Muscle of leg (tissue), 11 donors: ENCODE results near the gene HIPK4. TPM values are rescaled to one million over a fixed set of nuclear protein-coding genes. Genes with fewer than 3 reads are reported as not detected.
"Not testable (repeated sequence)": the region's sequence is repeated elsewhere in the genome, so short reads cannot be mapped to it uniquely, and the experiment has no call there.

Source experiments
- DNase-seq: peaks from one replicate; pipeline ENCODE4 v3.0.0; 2013
- H3K27ac ChIP-seq: one replicate; pipeline ENCODE4 v1.5.1; 2013; ENCODE audit warnings: mild to moderate bottlenecking, low read length, control low read depth
- H3K27me3 ChIP-seq: one replicate; pipeline ENCODE4 v1.6.1; 2013; ENCODE audit warnings: low read length; ENCODE audit not compliant: control insufficient read depth, insufficient read depth
- H3K36me3 ChIP-seq: one replicate; pipeline ENCODE4 v1.6.1; 2013; ENCODE audit warnings: low read length; ENCODE audit not compliant: control insufficient read depth, insufficient read depth
- H3K4me1 ChIP-seq: one replicate; pipeline ENCODE4 v1.6.1; 2013; ENCODE audit warnings: low read length; ENCODE audit not compliant: control insufficient read depth, insufficient read depth
- H3K4me3 ChIP-seq: one replicate; pipeline ENCODE4 v1.5.1; 2013; ENCODE audit warnings: low read length, control low read depth
- H3K9me3 ChIP-seq: replicated peaks from 2 replicates; pipeline ENCODE4 v1.6.1; 2013; ENCODE audit warnings: low read depth, low read length; ENCODE audit not compliant: control insufficient read depth
- WGBS: methylation state at CpG from one replicate; pipeline ENCODE4 v1.1.5; 2013; ENCODE audit warnings: missing lambda C conversion rate; ENCODE audit not compliant: insufficient coverage; 5-methylcytosine and 5-hydroxymethylcytosine counted together
- polyA plus RNA-seq, 8 donors: library from polyadenylated mRNA; unstranded; fragments of 120-200 nt; gene quantifications; one replicate each; pipeline versions ENCODE4 v1.2.1 to v1.2.3, GENCODE V29; 2013; ENCODE audit warnings: inconsistent platforms in 1 of 8, low replicate concordance in 1 of 8; ENCODE audit not compliant: insufficient read length in 8 of 8, insufficient read depth in 1 of 8
- total RNA-seq: library from RNA; stranded (reverse); fragments of 120-200 nt; gene quantifications from one replicate; pipeline ENCODE4 v1.2.4, GENCODE V29; 2013

Gene HIPK4
- total and polyA plus RNA-seq, 9 donors: 0.13 to 3.7 (median 1.8) TPM

DNA sequence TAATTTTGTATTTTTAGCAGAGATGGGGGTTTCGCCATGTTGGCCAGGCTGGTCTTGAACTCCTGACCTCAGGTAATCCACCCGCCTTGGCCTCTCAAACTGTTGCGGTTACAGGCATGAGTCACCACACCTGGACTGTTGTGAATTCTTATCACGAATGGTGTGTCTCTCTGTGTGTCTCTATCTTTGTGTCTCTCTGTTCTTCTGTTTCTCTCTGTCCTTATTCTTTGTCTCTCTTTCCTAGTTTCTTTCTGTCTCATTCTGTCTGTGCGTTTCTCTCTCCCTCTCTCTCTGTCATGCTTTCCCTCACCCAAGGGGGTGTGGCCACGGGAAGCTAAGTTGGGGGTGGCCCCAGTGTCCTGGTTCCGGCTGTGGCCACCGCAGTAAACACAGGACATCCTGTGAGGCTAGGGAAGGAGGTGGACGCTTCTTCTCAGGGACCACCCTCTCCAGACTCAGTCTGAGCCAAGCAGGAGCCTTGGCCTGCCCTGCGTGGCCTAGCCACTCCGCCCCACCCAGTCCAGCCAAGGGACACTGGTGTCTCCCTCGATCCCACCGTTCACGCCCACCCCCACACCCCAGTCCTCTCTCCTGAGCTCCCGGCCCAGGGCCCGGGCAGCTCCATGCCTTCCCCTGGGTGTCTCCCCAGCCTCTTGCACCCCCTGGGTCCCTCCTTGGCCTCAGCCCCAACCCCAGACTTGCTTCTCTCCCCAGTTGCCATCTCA, 27.1 kb upstream of the HIPK4 start:
- Histone ChIP-seq H3K27me3 (no peaks in the 10 kb centered on the region), H3K9me3 (no peaks in the 10 kb centered on the region), H3K4me3 (no peak overlapping the region), H3K36me3 (no peaks in the 10 kb centered on the region), H3K27ac (peak overlapping the region; percentile 93), H3K4me1 (peaks cover 50% of the 10 kb centered on the region)
- peak; percentile 93 for DNase-seq
- 20% methylated on average over 8 of the region's 16 CpGs for WGBS

DNA sequence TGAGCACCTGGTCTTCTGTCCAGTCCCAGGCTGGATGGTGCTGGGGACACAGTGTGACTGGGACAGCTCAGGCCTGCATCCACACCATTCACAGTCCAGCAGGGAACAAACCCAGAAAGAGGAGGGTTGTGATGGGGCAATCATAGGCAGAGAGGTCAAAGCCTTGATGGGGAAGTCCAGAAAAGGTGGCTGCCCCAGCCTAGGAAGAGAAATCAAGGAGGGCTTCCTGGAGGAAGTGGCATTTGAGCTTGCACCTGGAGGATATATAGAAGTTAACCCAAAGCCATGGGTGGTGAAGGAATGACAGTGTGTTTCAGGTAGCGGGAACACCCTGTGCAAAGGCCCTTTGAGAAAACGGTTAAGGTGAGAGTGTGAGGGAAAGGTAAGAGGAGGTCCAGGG, 25.8 kb upstream of the HIPK4 start:
- Histone ChIP-seq H3K27ac (peak overlapping the region; percentile 57), H3K4me3 (no peak overlapping the region), H3K9me3 (no peaks in the 10 kb centered on the region), H3K27me3 (no peaks in the 10 kb centered on the region), H3K36me3 (no peaks in the 10 kb centered on the region), H3K4me1 (peaks cover 54% of the 10 kb centered on the region)
- DNase-seq: no peak
- 100% methylated on average over 2 of the region's 2 CpGs for WGBS

DNA sequence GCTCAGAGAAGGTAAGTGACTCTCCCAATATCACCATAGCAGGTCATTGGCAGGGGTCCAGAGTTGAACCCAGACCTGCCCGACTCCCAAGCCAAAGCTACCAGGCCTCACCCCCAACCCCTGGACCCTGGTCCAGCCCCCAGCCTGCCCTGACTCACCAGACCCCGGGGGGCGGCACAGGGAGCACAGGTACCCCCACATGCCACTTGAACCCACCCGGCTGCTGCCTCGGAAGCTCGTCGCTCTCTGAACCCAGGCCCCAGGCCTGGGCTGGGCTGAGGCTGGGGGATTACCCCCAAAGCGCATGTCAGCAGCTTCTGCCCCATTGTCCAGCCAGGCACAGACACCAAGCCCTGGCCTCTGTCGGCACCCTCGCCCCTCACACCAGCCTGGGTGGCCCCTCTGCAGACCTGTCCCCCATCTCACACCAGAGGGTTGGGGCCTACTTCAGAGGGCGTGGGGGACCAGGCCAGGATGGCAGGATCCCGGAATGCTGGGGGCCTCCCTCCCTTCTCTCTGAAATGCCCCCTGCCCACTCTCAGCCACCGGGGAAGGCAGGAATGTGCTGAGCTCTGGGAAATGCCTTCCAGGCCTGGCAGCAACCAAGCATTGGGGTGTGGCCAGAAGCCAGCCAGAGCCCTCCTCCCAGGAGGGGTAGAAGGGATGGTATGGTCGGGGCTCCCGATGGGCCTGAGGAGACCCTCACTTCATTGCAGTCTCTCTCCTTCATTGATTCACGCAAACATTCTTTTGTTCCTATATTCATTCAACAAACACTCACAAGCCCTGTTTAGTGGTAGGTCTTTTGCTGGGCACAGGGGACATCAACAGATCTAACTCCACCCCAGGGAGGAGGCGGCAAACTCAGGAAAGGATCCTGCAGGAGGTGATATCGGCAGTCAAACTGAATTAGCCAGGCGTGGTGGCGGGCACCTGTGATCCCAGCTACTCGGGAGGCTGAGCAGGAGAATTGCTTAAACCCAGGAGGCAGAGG, 24.9 kb upstream of the HIPK4 start:
- no peak overlapping the region for H3K27ac ChIP-seq
- WGBS: 91% methylated on average over 14 of the region's 21 CpGs
- H3K4me1 ChIP-seq: peaks cover 55% of the 10 kb centered on the region
- no peaks in the 10 kb centered on the region for H3K27me3 ChIP-seq
- DNase-seq: no peak
- H3K9me3 ChIP-seq: no peaks in the 10 kb centered on the region
- H3K36me3 ChIP-seq: no peaks in the 10 kb centered on the region
- no peak overlapping the region for H3K4me3 ChIP-seq

DNA sequence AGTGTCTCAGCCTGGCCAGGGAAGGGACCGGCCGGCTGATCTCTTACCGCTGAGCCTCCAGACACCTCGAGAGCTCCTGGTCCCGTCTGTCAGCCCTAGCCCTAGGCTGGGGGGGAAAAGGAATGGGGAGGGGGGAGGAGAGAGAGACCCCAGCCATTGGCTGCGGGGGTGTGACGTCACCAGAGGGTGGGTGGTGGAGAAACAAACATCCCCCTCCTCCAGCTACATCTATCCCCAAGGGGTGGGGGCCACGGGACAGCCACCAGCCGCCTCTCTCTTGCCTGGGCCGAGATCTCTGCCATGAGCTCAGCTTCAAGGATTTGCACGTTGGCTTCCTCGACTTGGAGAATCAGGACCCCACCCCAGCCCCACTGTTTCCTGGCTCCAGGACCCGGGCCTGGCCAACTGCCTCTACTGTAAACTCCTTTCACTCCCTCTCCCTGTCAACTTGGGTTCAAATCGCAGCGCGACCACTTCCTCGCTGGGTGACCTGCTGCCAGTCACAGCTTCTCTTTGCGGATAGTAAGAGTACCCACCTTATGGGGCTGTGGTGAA, 23.4 kb upstream of the HIPK4 start, which contains the start of gene PRX:
TSS of gene PRX (minus strand) at position 88 of the 555 bp plus-strand sequence. CDS start 5,446 bp downstream, outside the sequence.
- no peak within 1 kb of the TSS for H3K4me3 ChIP-seq
- peak; percentile 78 for DNase-seq

DNA sequence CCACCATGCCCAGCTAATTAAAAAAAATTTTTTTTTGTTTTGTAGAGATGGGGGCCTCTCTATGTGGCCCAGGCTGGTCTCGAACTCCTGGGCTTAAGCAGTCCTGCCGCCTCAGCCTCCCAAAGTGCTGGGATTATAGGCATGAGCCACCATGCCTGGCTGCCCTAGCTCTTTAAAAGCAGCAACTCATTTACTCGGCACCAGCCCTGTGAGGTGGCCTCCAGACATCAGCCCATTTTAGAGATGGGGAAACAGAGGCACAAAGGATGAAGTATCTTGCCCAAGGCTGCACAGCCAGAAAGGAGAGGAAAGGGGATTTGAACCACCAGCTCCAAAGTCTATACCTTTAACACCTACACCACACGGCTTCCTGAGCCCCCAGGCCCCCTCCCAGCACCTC, 22.9 kb upstream of the HIPK4 start:
- Histone ChIP-seq H3K36me3 (no peaks in the 10 kb centered on the region), H3K4me1 (peaks cover 54% of the 10 kb centered on the region), H3K4me3 (no peak overlapping the region), H3K27ac (no peak overlapping the region), H3K9me3 (no peaks in the 10 kb centered on the region), H3K27me3 (no peaks in the 10 kb centered on the region)
- 86% methylated on average over 2 of the region's 4 CpGs for WGBS
- no peak for DNase-seq

More for the DNA sequence above, 23.4 kb upstream of the HIPK4 start, which contains the start of gene PRX:
- no peaks in the 10 kb centered on the region for H3K27me3 ChIP-seq
- H3K9me3 ChIP-seq: no peaks in the 10 kb centered on the region
- WGBS: 0% methylated on average over 6 of the region's 18 CpGs
- no peaks in the 10 kb centered on the region for H3K36me3 ChIP-seq
- H3K4me1 ChIP-seq: peaks cover 55% of the 10 kb centered on the region
- peak within 1 kb of the TSS; percentile 35 for H3K27ac ChIP-seq

DNA sequence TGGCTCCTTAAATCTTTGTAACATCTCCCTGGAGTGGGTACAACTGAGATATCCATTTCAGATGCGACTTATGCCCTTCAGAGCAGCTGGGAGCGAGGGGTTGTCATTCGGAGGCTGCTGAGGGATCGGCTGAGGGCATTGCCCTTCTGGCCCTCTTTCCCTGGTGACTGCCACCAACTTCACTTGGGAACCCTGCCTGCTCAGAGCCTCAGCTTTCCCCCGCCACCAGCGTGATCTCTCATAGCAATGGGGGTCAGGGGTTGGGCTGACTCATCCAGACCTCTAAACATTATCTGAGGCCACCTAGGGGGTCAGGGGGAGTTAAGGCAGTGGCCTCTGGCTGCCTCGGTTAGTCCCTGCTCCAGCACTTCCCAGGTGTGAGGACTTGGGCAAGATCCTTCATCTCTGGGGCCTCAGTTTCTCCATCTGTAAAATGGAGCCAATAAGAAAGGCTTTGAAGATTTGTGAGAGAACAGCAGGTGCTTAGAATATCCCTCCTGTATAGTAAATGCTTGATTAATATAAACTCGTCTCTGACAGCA, 22.0 kb upstream of the HIPK4 start:
- Histone ChIP-seq H3K27me3 (no peaks in the 10 kb centered on the region), H3K9me3 (no peaks in the 10 kb centered on the region), H3K4me3 (no peak overlapping the region), H3K27ac (peak overlapping the region; percentile 76), H3K4me1 (peaks cover 46% of the 10 kb centered on the region), H3K36me3 (no peaks in the 10 kb centered on the region)
- 59% methylated on average over 5 of the region's 8 CpGs for WGBS
- DNase-seq: no peak

DNA sequence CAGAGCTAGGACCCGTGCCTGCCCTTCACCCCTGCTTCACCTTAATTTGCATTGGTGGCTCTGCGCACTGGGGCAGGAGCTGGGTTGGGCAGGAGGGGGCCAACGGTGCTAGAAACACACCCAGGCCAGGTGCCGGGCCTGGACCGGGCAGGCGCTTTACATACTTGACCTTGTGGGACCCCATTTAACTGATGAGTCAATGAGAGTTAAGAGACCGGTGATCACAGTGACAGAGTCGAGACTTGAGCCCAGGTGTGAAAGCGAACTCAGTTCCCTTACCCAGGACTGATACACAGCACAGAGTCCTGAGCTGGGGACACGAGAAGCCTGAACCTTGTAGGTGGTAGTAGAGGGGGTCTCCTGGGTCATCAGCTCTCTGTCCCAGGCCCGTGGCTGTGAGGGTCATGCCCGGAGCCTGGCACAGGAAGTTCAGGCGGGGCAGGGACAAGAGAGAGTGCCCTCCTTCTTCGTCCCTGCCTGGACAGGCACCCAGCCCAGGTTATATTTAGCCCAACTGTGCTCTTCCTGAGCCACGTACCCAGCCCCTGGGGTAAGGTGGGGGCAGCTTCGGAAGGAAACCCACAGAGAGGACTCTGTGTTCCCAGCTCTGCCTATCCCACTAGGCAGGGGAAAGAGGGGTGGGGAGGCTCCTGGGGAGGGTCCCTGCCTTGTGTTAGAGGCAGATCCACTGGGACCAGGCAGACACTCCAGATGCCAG, 21.3 kb upstream of the HIPK4 start:
- peaks cover 41% of the 10 kb centered on the region for H3K4me1 ChIP-seq
- H3K9me3 ChIP-seq: no peaks in the 10 kb centered on the region
- DNase-seq: peak; percentile 63
- WGBS: 56% methylated on average over 8 of the region's 16 CpGs
- H3K36me3 ChIP-seq: no peaks in the 10 kb centered on the region
- no peak overlapping the region for H3K4me3 ChIP-seq
- H3K27me3 ChIP-seq: no peaks in the 10 kb centered on the region
- peak overlapping the region; percentile 76 for H3K27ac ChIP-seq

DNA sequence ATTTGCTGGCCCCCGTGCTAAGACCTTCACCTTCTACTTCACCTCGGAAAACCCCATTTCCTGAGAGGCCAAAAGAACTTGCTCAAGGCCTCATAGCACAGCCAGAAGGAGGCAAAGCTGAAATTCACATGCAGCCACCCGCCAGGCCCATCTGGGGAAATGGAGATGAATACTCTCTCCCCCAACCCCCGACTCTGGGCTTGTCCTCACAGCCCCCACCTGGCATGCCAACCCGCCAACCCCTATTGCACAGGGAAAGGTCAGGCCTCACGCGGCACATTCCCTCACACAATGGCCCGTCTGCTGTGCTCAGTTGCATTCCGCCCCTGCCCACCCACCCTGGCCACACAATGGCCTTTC, 20.0 kb upstream of the HIPK4 start:
- Histone ChIP-seq H3K27ac (no peak overlapping the region), H3K36me3 (no peaks in the 10 kb centered on the region), H3K4me3 (no peak overlapping the region), H3K9me3 (no peaks in the 10 kb centered on the region), H3K4me1 (peaks cover 40% of the 10 kb centered on the region), H3K27me3 (no peaks in the 10 kb centered on the region)
- DNase-seq: no peak
- WGBS: 44% methylated on average over 5 of the region's 9 CpGs

DNA sequence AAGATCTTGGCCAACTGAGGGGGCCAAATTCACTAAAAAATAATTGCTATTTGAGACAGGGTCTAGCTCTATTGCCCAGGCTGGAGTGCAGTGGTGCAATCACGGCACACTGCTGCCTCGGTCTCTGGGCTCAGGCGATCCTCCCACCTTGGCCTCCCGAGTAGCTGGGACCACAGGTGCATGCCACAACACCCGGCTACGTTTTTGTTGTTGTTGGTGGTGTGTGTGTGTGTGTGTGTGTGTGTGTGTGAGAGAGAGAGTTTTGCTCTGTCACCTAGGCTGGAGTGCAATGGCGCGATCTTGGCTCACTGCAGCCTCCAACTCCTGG, 18.6 kb upstream of the HIPK4 start:
- not testable (repeated sequence) for DNase-seq, H3K27ac ChIP-seq, H3K36me3 ChIP-seq, H3K9me3 ChIP-seq, H3K27me3 ChIP-seq, H3K4me3 ChIP-seq
- WGBS: 80% methylated on average over 8 of the region's 8 CpGs
- peaks cover 37% of the 10 kb centered on the region for H3K4me1 ChIP-seq
